MM.1S (cell line): ENCODE data around the gene DUSP10.

Experiments used
- DNase-seq: peaks from one replicate; pipeline ENCODE4 v3.0.0-alpha.2; 2015
- H2AFZ ChIP-seq: fragments of 300-600 bp; sonication (generic); 2 replicates; pipeline ENCODE4 v1.6.0; 2016; ENCODE audit warnings: antibody characterized with exemption, low read length
- H3F3A ChIP-seq: fragments of 300-600 bp; sonication (generic); 2 replicates; pipeline ENCODE4 v1.6.1; 2016; ENCODE audit warnings: mild to moderate bottlenecking, antibody characterized with exemption, low read length, moderate library complexity, mixed read lengths; ENCODE audit not compliant: insufficient read depth
- H3K27ac ChIP-seq: fragments of 300-600 bp; sonication (generic); 2 replicates; pipeline ENCODE4 v1.5.1; 2016; ENCODE audit warnings: mild to moderate bottlenecking, low read length
- H3K27me3 ChIP-seq: fragments of 300-600 bp; sonication (generic); replicated peaks from 2 replicates; pipeline ENCODE4 v1.6.0; 2016; ENCODE audit warnings: low read length; ENCODE audit not compliant: insufficient read depth
- H3K36me3 ChIP-seq: fragments of 300-600 bp; sonication (generic); replicated peaks from 2 replicates; pipeline ENCODE4 v1.6.1; 2016; ENCODE audit warnings: mild to moderate bottlenecking, low read length, mixed read lengths; ENCODE audit not compliant: insufficient read depth
- H3K4me1 ChIP-seq: fragments of 300-600 bp; sonication (generic); 2 replicates; pipeline ENCODE4 v1.6.1; 2016; ENCODE audit warnings: low read length, mixed read lengths
- H3K4me2 ChIP-seq: fragments of 300-600 bp; sonication (generic); 2 replicates; pipeline ENCODE4 v1.6.0; 2016; ENCODE audit warnings: low read depth, low read length
- H3K4me3 ChIP-seq: fragments of 300-600 bp; sonication (generic); 2 replicates; pipeline ENCODE4 v1.5.1; 2016; ENCODE audit warnings: low read length, mixed read lengths
- H3K79me2 ChIP-seq: fragments of 300-600 bp; sonication (generic); 2 replicates; pipeline ENCODE4 v1.6.1; 2016; ENCODE audit warnings: mixed run types, low read length, mixed read lengths
- H3K9ac ChIP-seq: fragments of 300-600 bp; sonication (generic); 2 replicates; pipeline ENCODE4 v1.6.1; 2016; ENCODE audit warnings: low read length, mixed read lengths
- H3K9me2 ChIP-seq: fragments of 300-600 bp; sonication (generic); replicated peaks from 2 replicates; pipeline ENCODE4 v1.6.1; 2016; ENCODE audit warnings: mild to moderate bottlenecking, low read length, mixed read lengths; ENCODE audit not compliant: insufficient read depth
- H3K9me3 ChIP-seq: fragments of 300-600 bp; sonication (generic); replicated peaks from 2 replicates; pipeline ENCODE4 v1.6.1; 2016; ENCODE audit warnings: mild to moderate bottlenecking, low read length, mixed read lengths; ENCODE audit not compliant: insufficient read depth
- H4K20me1 ChIP-seq: fragments of 300-600 bp; sonication (generic); 2 replicates; pipeline ENCODE4 v1.6.1; 2016; ENCODE audit warnings: mild to moderate bottlenecking, low read length, moderate library complexity, mixed read lengths; ENCODE audit not compliant: insufficient read depth
- CTCF ChIP-seq: fragments of 300-600 bp; sonication (generic); IDR thresholded peaks from 2 replicates; pipeline ENCODE4 v1.5.1; 2016; ENCODE audit warnings: antibody characterized with exemption, low read length, mixed read lengths
- EZH2 ChIP-seq: fragments of 300-600 bp; sonication (generic); optimal IDR thresholded peaks from 2 replicates; pipeline ENCODE3; 2017; ENCODE audit warnings: low read depth, mild to moderate bottlenecking, antibody characterized with exemption, low read length, mixed read lengths
- EZH2phosphoT487 ChIP-seq: fragments of 300-600 bp; sonication (generic); IDR thresholded peaks from 2 replicates; pipeline ENCODE4 v1.6.1; 2018; ENCODE audit warnings: antibody characterized with exemption, low read length

The DUSP10 gene

DNA sequence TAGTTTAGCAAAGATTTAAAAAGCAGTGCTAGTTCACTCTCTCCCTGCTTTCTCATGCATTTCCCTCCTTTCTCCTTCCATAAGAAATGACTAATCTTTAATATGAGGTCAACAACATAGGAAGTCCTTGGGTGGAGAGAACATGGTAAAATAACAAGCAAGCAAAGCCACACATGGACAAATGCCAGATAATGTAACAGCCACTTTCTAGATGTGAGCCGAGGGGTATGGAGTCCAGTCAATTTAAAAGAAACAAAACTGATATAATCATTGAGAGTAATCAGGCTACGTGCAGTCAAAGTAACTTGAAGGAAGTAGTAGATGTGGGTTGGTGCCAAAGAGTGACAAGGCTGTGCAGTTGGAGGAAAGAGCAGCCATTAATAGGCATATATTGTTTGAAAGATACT lies 69.6 kb downstream of the DUSP10 start:
- no peak overlapping the region for H3K4me2 ChIP-seq
- no peaks in the 10 kb centered on the region for H3K4me1 ChIP-seq
- no peaks in the 10 kb centered on the region for H3F3A ChIP-seq
- no peaks in the 10 kb centered on the region for H3K36me3 ChIP-seq
- H3K9ac ChIP-seq, result no peak overlapping the region
- DNase-seq, result no peak
- H3K9me3 ChIP-seq, result no peaks in the 10 kb centered on the region
- H3K27ac ChIP-seq, result no peak overlapping the region
- TF ChIP-seq EZH2phosphoT487 (no peak), CTCF (no peak), EZH2 (no peak)
- H2AFZ ChIP-seq, result no peak overlapping the region
- no peaks in the 10 kb centered on the region for H3K9me2 ChIP-seq
- H3K27me3 ChIP-seq, result no peaks in the 10 kb centered on the region
- H4K20me1 ChIP-seq, result no peaks in the 10 kb centered on the region
- no peak overlapping the region for H3K4me3 ChIP-seq
- no peaks in the 10 kb centered on the region for H3K79me2 ChIP-seq

DNA sequence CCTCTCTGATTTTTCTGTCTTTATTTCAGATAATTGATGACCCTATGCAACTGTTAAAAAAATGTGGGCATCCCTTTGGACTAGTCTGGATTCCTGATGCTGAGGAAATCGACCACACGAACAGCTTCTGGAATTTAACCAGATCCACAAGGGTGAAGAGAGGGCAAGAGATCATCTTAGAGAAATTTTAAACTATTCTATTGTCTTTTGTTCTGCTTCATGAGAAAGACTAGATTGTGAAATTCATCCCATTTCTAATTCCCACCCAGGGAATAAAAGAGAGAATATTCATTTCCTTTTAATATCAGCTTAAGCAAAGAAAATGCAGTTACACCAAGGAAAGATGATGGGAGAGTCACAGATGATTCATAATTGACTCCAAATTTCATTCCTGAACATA lies 71.8 kb downstream of the DUSP10 start:
- TF ChIP-seq EZH2phosphoT487 (no peak), EZH2 (no peak), CTCF (no peak)
- Histone ChIP-seq H3K36me3 (no peaks in the 10 kb centered on the region), H3K4me1 (no peaks in the 10 kb centered on the region), H2AFZ (no peak overlapping the region), H4K20me1 (no peaks in the 10 kb centered on the region), H3K27ac (no peak overlapping the region), H3K9ac (no peak overlapping the region), H3K27me3 (no peaks in the 10 kb centered on the region), H3K9me3 (no peaks in the 10 kb centered on the region), H3F3A (no peaks in the 10 kb centered on the region), H3K4me3 (no peak overlapping the region), H3K9me2 (no peaks in the 10 kb centered on the region), H3K4me2 (no peak overlapping the region), H3K79me2 (no peaks in the 10 kb centered on the region)
- DNase-seq, result no peak

GRCh38 chr1:221669441-221669840 lies 72.4 kb downstream of the DUSP10 start:
- H3K4me3 ChIP-seq, result no peak overlapping the region
- no peak overlapping the region for H3K9ac ChIP-seq
- no peaks in the 10 kb centered on the region for H3K36me3 ChIP-seq
- H3K9me3 ChIP-seq, result no peaks in the 10 kb centered on the region
- H2AFZ ChIP-seq, result no peak overlapping the region
- no peak overlapping the region for H3K4me2 ChIP-seq
- TF ChIP-seq EZH2 (no peak), EZH2phosphoT487 (no peak), CTCF (no peak)
- no peak for DNase-seq
- no peak overlapping the region for H3K27ac ChIP-seq
- H3K79me2 ChIP-seq, result no peaks in the 10 kb centered on the region
- no peaks in the 10 kb centered on the region for H3K4me1 ChIP-seq
- H4K20me1 ChIP-seq, result no peaks in the 10 kb centered on the region
- no peaks in the 10 kb centered on the region for H3K27me3 ChIP-seq
- H3K9me2 ChIP-seq, result no peaks in the 10 kb centered on the region
- no peaks in the 10 kb centered on the region for H3F3A ChIP-seq
